ENCODE results near the gene IGFBPL1.
"Not testable (repeated sequence)": the region's sequence is repeated elsewhere in the genome, so short reads cannot be mapped to it uniquely, and the experiment has no call there.

The IGFBPL1 gene
- total RNA-seq = 0 to 0.04 reads per million in 2 experiments

- DNase-seq (ENCODE audit: low read depth) = no peak
These were observed at the start of gene IGFBPL1 for GRCh38 chr9:38423973-38424843. TSS of gene IGFBPL1 (minus strand) at chr9:38424454. CDS start at chr9:38424424, 30 bp downstream.

GRCh38 chr9:38472583-38473249 is 48.5 kb upstream of the IGFBPL1 start:
- DNase-seq (ENCODE audit: low read depth) = not testable (repeated sequence)

GRCh38 chr9:38467404-38467803 is 43.1 kb upstream of the IGFBPL1 start:
- no peak for DNase-seq (ENCODE audit: low read depth)

- no peak for DNase-seq (ENCODE audit: low read depth)
These were observed 29.6 kb upstream of the IGFBPL1 start for GRCh38 chr9:38453835-38454234.

- DNase-seq (ENCODE audit: low read depth) = no peak
These were observed 26.9 kb upstream of the IGFBPL1 start for GRCh38 chr9:38451162-38451561.

GRCh38 chr9:38447703-38448102 is 23.4 kb upstream of the IGFBPL1 start:
- no peak for DNase-seq (ENCODE audit: low read depth)

GRCh38 chr9:38445154-38446043 is 21.1 kb upstream of the IGFBPL1 start:
- DNase-seq (ENCODE audit: low read depth) = no peak

- no peak for DNase-seq (ENCODE audit: low read depth)
These were observed 19.3 kb upstream of the IGFBPL1 start for GRCh38 chr9:38443597-38443996.

- no peak for DNase-seq (ENCODE audit: low read depth)
These were observed 18.9 kb upstream of the IGFBPL1 start for GRCh38 chr9:38443181-38443580.

- no peak for DNase-seq (ENCODE audit: low read depth)
These were observed 18.3 kb upstream of the IGFBPL1 start for GRCh38 chr9:38442473-38443096.

- no peak for DNase-seq (ENCODE audit: low read depth)
These were observed 17.3 kb upstream of the IGFBPL1 start for GRCh38 chr9:38441347-38442085.

- DNase-seq (ENCODE audit: low read depth) = no peak
These were observed 16.3 kb upstream of the IGFBPL1 start for GRCh38 chr9:38440516-38440915.

- no peak for DNase-seq (ENCODE audit: low read depth)
These were observed 15.7 kb upstream of the IGFBPL1 start for GRCh38 chr9:38439916-38440301.

- no peak for DNase-seq (ENCODE audit: low read depth)
These were observed 15.1 kb upstream of the IGFBPL1 start for GRCh38 chr9:38439291-38439915.

- DNase-seq (ENCODE audit: low read depth) = no peak
These were observed 13.1 kb upstream of the IGFBPL1 start for GRCh38 chr9:38437193-38437823.

GRCh38 chr9:38436708-38437107 is 12.5 kb upstream of the IGFBPL1 start:
- DNase-seq (ENCODE audit: low read depth) = no peak

GRCh38 chr9:38435521-38435920 is 11.3 kb upstream of the IGFBPL1 start:
- no peak for DNase-seq (ENCODE audit: low read depth)

GRCh38 chr9:38434853-38435252 is 10.6 kb upstream of the IGFBPL1 start:
- DNase-seq (ENCODE audit: low read depth) = no peak

GRCh38 chr9:38434365-38434764 is 10.1 kb upstream of the IGFBPL1 start:
- no peak for DNase-seq (ENCODE audit: low read depth)

- DNase-seq (ENCODE audit: low read depth) = no peak
These were observed 8.8 kb upstream of the IGFBPL1 start for GRCh38 chr9:38432922-38433510.

Data from T follicular helper cell (primary cell).